Endodermal cell (in vitro differentiated cells): Measurements from ENCODE around the gene FAM83D. TPM values are rescaled to one million over a fixed set of nuclear protein-coding genes. Genes with fewer than 3 reads are reported as not detected.

Source experiments
- DNase-seq: peaks from one replicate; pipeline ENCODE4 v3.0.0-alpha.2; 2017
- H3K27ac ChIP-seq: 2 replicates; pipeline ENCODE4 v1.5.1; 2013; ENCODE audit warnings: mild to moderate bottlenecking, low read depth, low read length, moderate library complexity
- H3K27me3 ChIP-seq: 2 replicates; pipeline ENCODE4 v1.6.1; 2013; ENCODE audit warnings: mild to moderate bottlenecking, low read length, moderate library complexity; ENCODE audit not compliant: insufficient read depth, control insufficient read depth, poor library complexity, severe bottlenecking
- H3K36me3 ChIP-seq: 2 replicates; pipeline ENCODE4 v1.7.0; 2013; ENCODE audit warnings: mild to moderate bottlenecking, low read length, moderate library complexity; ENCODE audit not compliant: control insufficient read depth, insufficient read depth
- H3K4me1 ChIP-seq: one replicate; pipeline ENCODE4 v1.7.0; 2013; ENCODE audit warnings: low read length; ENCODE audit not compliant: control insufficient read depth, insufficient read depth
- H3K4me3 ChIP-seq: 2 replicates; pipeline ENCODE4 v1.5.1; 2013; ENCODE audit warnings: mild to moderate bottlenecking, low read length, moderate library complexity
- H3K9ac ChIP-seq: 2 replicates; pipeline ENCODE4 v1.6.1; 2013; ENCODE audit warnings: mild to moderate bottlenecking, low read length, moderate library complexity; ENCODE audit not compliant: poor library complexity, severe bottlenecking; ENCODE audit errors: extremely low read depth
- H3K9me3 ChIP-seq: 2 replicates; pipeline ENCODE4 v1.6.1; 2013; ENCODE audit warnings: mild to moderate bottlenecking, low read length, moderate library complexity; ENCODE audit not compliant: control insufficient read depth
- H3K27ac Mint-ChIP-seq: 2 replicates; pipeline ENCODE4 v1.8.0; 2020; ENCODE audit warnings: mixed read lengths
- H3K27me3 Mint-ChIP-seq: 2 replicates; pipeline ENCODE4 v1.8.0; 2021; ENCODE audit warnings: mild to moderate bottlenecking, mixed read lengths; ENCODE audit not compliant: insufficient read depth
- H3K36me3 Mint-ChIP-seq: 2 replicates; pipeline ENCODE4 v1.8.0; 2020; ENCODE audit warnings: low read depth, mixed read lengths
- H3K4me1 Mint-ChIP-seq: 2 replicates; pipeline ENCODE4 v1.8.0; 2020; ENCODE audit warnings: mixed read lengths
- H3K4me3 Mint-ChIP-seq: 2 replicates; pipeline ENCODE4 v1.8.0; 2020; ENCODE audit warnings: mild to moderate bottlenecking, moderate library complexity, mixed read lengths
- H3K9me3 Mint-ChIP-seq: 2 replicates; pipeline ENCODE4 v1.8.0; 2020; ENCODE audit warnings: mild to moderate bottlenecking, mixed read lengths
- CTCF ChIP-seq: fragments of 200-600 bp; sonication (generic); conservative IDR thresholded peaks from 2 replicates; pipeline ENCODE4 v1.5.0; 2021; ENCODE audit warnings: antibody characterized with exemption, mild to moderate bottlenecking
- WGBS, 2 experiments: methylation state at CpG; one replicate each; pipeline versions ENCODE4 v1.1.5 to v1.1.7; 2013; ENCODE audit warnings: missing lambda C conversion rate in 2 of 2, mixed read lengths in 1 of 2; ENCODE audit not compliant: insufficient coverage in 1 of 2, insufficient read length in 1 of 2; 5-methylcytosine and 5-hydroxymethylcytosine counted together
- total RNA-seq, 2 donors: library from RNA; stranded (reverse); fragmentation: NEBNext Ultra II Directional in 1 of 2; extraction: Animal tissue kit (Norgen Biotek cat#: 25700) in 1 of 2; gene quantifications; 2 replicates in 1 of 2; 3 replicates in 1 of 2; pipeline ENCODE4 v1.2.1, GENCODE V29; 2021

Gene FAM83D
- total RNA-seq, 2 donors from 2014 or later, result 34.8 to 39.9 TPM

GRCh38 chr20:38888059-38888831 lies 38.0 kb upstream of the FAM83D start:
- H3K36me3 Mint-ChIP-seq, result no peaks in the 10 kb centered on the region
- peaks cover 7% of the 10 kb centered on the region for H3K4me1 Mint-ChIP-seq
- no peak overlapping the region for H3K4me3 Mint-ChIP-seq
- Histone ChIP-seq H3K4me3 (no peak overlapping the region), H3K36me3 (no peaks in the 10 kb centered on the region), H3K9ac (no peak overlapping the region), H3K27ac (no peak overlapping the region), H3K9me3 (no peaks in the 10 kb centered on the region), H3K4me1 (no peaks in the 10 kb centered on the region), H3K27me3 (no peaks in the 10 kb centered on the region)
- peak overlapping the region; percentile 58 for H3K27ac Mint-ChIP-seq
- WGBS, 2 experiments, result 81 to 90% methylated on average over 9 to 12 of the region's 13 CpGs
- DNase-seq, result no peak
- TF ChIP-seq CTCF, result no peak
- no peaks in the 10 kb centered on the region for H3K27me3 Mint-ChIP-seq
- no peaks in the 10 kb centered on the region for H3K9me3 Mint-ChIP-seq

GRCh38 chr20:38889050-38889449 lies 37.2 kb upstream of the FAM83D start:
- DNase-seq, result no peak
- WGBS, 2 experiments, result 79 to 89% methylated on average over 2 of the region's 2 CpGs
- Mint-ChIP-seq H3K27me3 (no peaks in the 10 kb centered on the region), H3K9me3 (no peaks in the 10 kb centered on the region), H3K4me1 (peaks cover 9% of the 10 kb centered on the region), H3K36me3 (no peaks in the 10 kb centered on the region), H3K4me3 (no peak overlapping the region), H3K27ac (no peak overlapping the region)
- Histone ChIP-seq H3K36me3 (no peaks in the 10 kb centered on the region), H3K4me3 (no peak overlapping the region), H3K27me3 (no peaks in the 10 kb centered on the region), H3K27ac (no peak overlapping the region), H3K9ac (no peak overlapping the region), H3K4me1 (no peaks in the 10 kb centered on the region), H3K9me3 (no peaks in the 10 kb centered on the region)
- TF ChIP-seq CTCF, result no peak

GRCh38 chr20:38889792-38890496 lies 36.3 kb upstream of the FAM83D start:
- 89 to 97% methylated on average over 10 to 13 of the region's 13 CpGs for WGBS, 2 experiments
- Histone ChIP-seq H3K27me3 (no peaks in the 10 kb centered on the region), H3K36me3 (no peaks in the 10 kb centered on the region), H3K27ac (no peak overlapping the region), H3K4me1 (peaks cover 6% of the 10 kb centered on the region), H3K9me3 (no peaks in the 10 kb centered on the region), H3K4me3 (no peak overlapping the region), H3K9ac (no peak overlapping the region)
- no peak for TF ChIP-seq CTCF
- H3K4me3 Mint-ChIP-seq, result no peak overlapping the region
- H3K27me3 Mint-ChIP-seq, result no peaks in the 10 kb centered on the region
- no peaks in the 10 kb centered on the region for H3K9me3 Mint-ChIP-seq
- no peak for DNase-seq
- peaks cover 15% of the 10 kb centered on the region for H3K4me1 Mint-ChIP-seq
- H3K27ac Mint-ChIP-seq, result no peak overlapping the region
- H3K36me3 Mint-ChIP-seq, result no peaks in the 10 kb centered on the region
